ENCODE results near the gene NOL6. TPM values are rescaled to one million over a fixed set of nuclear protein-coding genes. Genes with fewer than 3 reads are reported as not detected.
"Not testable (repeated sequence)": the region's sequence is repeated elsewhere in the genome, so short reads cannot be mapped to it uniquely, and the experiment has no call there.

The NOL6 gene
- total RNA-seq, 1 donor from 2014 or later, result 16.7 TPM

DNA sequence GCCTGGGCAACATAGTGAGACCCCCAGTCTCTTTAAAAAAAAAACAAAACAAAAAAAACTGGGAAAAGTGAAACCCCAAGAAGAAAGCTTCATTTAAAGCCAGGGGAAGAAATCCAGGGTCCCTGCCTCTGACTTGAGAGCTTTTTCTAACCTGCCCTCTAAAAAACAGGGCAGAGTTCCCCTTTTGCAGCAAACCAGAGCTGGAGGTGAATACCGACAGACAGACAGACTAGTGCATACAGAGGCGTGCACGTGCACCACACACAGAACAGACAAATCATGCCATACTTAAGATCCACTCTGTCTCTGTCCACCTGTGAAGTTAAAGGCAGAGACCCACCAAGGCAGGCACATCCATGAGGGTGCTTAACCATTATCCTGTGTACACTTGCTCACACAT, 14.6 kb downstream of the NOL6 start:
- DNase-seq (ENCODE audit: low spot score), result no peak
- intact Hi-C loops (cut with DNase I), result no loop called here

DNA sequence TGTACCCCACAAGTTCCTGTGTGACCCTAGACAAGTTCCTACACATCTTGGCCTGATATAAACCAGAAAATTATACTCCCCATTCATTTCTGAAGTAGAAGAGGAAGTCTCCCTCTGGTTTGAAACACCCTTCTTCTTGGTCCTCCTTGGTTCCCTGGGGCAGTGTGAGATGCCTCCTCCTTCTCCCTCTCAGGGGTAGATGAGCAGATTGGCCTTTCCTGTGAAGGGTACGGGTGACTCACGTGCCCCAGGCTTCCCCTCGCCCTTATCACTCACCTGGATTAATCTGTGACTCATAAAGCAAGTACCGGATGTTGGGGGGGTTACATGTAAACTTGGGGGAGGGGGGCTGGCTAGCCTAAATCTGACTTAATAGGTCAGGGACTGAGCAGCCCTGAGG, 15.3 kb downstream of the NOL6 start:
- DNase-seq (ENCODE audit: low spot score), result no peak
- intact Hi-C loops (cut with DNase I), result no loop called here

DNA sequence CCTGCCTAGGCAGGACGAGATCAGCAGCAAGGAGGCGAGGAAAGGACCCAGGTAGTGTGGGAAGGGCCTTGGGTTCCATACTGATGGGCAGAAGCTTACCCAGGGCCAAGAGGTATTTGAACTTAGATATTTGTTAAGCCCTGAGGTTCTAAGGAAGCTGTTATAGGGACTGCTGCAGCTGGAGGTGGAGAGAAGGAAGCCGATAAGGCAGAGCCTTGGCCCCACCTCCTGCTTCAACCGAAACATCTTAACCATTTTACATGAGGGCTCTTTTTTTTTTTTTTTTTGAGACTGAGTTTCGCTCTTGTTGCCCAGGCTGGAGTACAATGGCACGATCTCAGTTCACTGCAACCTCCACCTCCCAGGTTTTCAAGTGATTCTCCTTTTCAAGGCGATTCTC, 17.8 kb downstream of the NOL6 start:
- intact Hi-C loops (cut with DNase I), result no loop called here
- DNase-seq (ENCODE audit: low spot score), result no peak

DNA sequence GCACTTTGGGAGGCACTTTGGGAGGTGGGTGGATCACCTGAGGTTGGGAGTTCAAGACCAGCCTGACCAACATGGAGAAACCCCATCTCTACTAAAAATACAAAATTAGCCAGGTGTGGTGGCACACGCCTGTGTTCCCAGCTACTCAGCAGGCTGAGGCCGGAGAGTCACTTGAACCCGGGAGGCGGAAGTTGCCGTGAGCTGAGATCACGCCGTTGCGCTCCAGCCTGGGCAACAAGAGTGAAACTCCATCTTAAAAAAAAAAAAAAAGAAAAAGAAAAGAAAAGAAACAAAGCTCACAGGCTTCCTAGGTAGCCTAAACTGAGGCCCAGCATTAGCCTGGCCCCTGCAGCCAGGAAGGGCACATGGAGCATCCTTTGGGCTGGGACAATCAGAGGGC, 18.3 kb downstream of the NOL6 start:
- DNase-seq (ENCODE audit: low spot score); intact Hi-C loops (cut with DNase I): not testable (repeated sequence)

DNA sequence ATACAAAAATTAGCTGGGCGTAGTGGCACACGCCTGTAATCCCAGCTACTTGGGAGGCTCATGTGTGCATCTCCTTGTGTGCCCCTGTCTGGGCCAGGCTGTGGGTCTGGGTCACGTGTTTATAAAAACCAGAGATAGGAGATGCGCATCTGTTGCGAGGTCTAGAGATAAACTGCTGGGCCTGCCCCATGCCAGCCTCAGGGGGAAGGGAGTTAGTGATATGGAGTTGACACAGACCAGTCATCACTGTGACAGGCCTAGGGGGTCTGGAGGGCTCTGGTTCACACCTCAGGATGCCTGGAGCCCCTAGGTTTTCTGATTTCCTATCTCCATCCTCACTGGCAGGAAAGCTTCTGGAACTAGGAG, 19.1 kb downstream of the NOL6 start:
- not testable (repeated sequence) for DNase-seq (ENCODE audit: low spot score)
- intact Hi-C loops (cut with DNase I), result loop anchor here (5.0 kb wide), 1 partner anchor 82 kb away; no protein-coding TSS in a partner anchor

DNA sequence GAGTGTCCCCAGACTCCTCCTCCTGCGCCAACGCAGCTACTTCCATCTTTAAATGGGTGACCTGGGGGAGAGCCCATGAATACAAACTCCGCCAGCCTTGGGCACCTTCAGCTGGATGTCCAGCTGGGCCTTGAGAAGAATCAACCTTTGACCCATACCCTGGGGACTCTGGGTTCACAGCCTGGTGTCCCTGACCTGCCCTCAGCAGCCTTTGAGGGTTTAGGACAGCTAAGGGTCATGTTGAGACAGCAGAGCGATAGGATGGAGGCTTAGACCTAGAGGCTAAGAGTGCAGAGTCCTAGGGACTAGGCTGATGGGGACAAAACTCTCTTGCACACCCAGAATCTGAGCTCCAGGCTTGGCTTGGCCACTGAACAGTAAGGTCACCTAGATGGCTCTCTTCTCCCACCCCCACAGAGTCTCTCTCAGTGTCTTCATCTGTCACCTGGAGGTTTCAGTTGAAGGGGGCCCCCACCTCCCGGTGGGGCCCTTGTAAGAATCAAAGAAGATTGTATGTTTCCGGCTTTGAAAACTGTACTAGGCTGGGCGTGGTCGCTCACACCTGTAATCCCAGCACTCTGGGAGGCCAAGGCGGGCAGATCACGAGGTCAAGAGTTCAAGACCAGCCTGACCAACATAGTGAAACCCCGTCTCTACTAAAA, 19.6 kb downstream of the NOL6 start:
- intact Hi-C loops (cut with DNase I), result loop anchor here (5.0 kb wide), 1 partner anchor 82 kb away; no protein-coding TSS in a partner anchor
- no peak for DNase-seq (ENCODE audit: low spot score)

DNA sequence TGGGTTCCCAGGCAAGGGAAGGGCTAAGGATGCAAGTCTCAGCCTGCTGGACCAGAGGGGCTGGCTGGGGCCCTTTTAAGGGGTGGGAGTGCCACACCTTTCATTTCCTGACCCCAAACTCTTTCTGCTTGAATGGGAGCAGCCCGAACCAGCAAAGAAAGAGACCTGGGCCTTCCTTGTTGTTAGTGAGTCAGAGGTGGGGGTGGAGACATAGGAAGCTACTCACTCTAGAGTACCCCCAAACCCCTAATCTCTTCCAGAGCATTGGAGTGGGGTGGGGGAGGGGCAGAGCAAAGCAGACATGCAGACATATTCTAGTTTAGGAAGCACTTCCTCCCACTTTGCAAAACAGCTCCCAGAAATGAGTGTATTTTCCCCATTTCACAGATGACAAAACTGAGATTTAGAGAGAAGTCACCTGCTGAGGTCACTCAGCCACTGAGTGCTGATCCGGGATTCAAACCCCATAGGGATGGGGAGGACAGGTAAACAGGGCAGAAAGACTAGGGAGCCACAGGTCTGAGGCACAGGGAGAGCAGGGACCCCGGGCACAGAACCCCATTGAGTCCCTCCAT, 20.4 kb downstream of the NOL6 start:
- intact Hi-C loops (cut with DNase I), result loop anchor here (5.0 kb wide), 1 partner anchor 81 kb away; no protein-coding TSS in a partner anchor
- DNase-seq (ENCODE audit: low spot score), result no peak

DNA sequence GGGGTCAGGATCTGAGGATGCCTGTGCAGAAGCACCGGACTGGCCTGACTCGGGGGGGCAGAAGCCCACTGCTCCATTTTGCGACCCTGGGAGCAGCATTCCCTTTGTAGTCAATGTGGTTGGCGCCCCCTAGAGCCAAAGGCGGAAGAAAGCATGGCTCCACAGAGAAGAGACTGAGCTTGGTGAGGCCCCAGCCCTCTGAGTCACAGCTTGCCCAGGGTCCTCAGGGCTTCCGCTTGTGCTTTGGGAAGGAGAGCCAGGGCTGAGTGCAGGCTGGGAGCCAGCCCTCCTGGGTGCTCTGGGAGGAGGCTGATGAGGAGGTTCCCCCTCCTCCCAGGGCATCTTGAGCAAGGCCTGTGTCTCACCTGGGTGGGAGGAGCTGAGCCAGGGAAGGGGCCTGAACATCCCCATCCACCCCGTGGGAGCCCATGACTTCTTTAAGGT, 20.9 kb downstream of the NOL6 start:
- no peak for DNase-seq (ENCODE audit: low spot score)
- intact Hi-C loops (cut with DNase I), result loop anchor here (5.0 kb wide), 1 partner anchor 81 kb away; no protein-coding TSS in a partner anchor

DNA sequence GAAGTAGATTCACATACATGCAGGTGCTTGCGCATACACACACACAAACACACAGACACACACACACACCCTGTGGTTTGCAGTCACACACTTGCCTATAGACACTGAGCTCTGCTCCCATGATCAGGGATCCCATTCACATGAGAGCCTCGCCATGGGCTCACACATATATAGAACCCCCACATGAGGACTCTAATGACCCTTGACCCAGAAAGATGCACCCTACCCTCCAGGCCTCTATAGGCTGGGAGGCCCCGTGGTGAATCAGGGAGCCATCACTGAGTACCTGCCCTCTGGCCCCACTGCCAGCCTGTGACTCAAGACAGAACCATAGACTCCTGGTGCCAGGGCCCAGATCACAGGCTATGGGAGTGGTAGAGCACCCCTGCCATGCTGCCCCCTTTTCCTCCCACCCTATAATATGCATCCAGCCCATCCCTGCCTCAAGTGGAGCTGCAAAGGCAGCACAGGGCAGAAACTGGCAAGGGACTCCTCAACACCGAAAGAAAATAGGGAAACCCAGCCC, 23.0 kb downstream of the NOL6 start:
- intact Hi-C loops (cut with DNase I), result loop anchor here (5.0 kb wide), 1 partner anchor 78 kb away; no protein-coding TSS in a partner anchor

DNA sequence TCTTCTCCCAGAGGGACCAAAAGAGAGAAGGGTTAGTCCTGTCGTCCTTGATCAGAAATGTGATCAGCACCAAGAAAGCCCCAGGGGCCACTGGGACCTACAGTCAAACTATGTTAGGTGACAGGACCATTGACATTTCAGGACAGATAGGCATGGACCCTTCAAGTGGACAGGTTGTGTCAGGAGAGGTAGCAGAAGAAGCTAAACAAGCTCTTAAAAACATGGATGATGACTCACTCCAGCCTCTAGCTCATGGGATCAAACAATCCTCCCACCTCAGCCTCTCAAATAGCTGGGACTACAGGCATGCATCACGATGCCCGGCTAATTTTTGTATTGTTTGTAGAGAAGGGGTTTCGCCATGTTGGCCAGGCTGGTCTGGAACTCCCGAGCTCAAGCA, 24.0 kb downstream of the NOL6 start:
- intact Hi-C loops (cut with DNase I), result loop anchor here (5.0 kb wide), 2 partner anchors 42 to 77 kb away; no protein-coding TSS in a partner anchor

More for the DNA sequence above, 23.0 kb downstream of the NOL6 start:
- no peak for DNase-seq (ENCODE audit: low spot score)

DNA sequence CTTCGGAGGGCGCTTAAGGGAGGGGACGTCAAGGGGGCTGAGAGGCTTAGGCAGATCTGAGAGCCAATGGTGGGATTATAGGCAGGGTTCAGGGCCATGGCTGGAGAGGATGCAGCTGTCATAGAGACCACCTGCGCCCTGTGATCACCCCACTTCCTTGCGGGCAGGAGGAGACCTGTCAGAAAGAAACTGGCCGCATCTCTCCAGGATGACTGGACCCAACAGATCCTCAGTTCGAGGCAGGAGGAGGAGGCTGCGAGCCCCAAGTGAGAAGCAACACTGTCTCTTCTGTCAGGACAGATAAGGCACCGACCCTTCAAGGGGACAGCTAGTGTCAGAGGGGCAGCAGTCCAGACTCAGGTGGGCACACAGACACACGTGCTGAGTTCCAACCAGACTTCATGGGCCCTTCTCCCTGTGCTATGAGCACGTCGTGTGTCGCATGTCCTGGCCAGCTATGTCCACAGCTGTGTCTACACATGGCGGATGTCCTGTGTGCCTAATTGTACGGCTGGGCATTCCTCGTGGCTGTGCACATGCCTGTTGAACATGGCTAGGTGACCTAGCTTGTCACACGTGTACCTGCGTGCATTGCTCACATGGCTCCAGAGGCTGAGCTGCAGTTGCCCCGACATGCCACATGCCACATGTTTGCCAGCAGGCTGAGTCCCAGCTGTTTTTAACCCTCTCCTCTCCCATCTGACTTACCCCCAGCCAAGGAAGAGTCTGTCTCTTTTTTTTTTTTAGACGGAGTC, 25.7 kb downstream of the NOL6 start:
- intact Hi-C loops (cut with DNase I), result loop anchor here (5.0 kb wide), 1 partner anchor 41 kb away; no protein-coding TSS in a partner anchor
- DNase-seq (ENCODE audit: low spot score), result no peak

More for the DNA sequence above, 24.0 kb downstream of the NOL6 start:
- DNase-seq (ENCODE audit: low spot score), result no peak

DNA sequence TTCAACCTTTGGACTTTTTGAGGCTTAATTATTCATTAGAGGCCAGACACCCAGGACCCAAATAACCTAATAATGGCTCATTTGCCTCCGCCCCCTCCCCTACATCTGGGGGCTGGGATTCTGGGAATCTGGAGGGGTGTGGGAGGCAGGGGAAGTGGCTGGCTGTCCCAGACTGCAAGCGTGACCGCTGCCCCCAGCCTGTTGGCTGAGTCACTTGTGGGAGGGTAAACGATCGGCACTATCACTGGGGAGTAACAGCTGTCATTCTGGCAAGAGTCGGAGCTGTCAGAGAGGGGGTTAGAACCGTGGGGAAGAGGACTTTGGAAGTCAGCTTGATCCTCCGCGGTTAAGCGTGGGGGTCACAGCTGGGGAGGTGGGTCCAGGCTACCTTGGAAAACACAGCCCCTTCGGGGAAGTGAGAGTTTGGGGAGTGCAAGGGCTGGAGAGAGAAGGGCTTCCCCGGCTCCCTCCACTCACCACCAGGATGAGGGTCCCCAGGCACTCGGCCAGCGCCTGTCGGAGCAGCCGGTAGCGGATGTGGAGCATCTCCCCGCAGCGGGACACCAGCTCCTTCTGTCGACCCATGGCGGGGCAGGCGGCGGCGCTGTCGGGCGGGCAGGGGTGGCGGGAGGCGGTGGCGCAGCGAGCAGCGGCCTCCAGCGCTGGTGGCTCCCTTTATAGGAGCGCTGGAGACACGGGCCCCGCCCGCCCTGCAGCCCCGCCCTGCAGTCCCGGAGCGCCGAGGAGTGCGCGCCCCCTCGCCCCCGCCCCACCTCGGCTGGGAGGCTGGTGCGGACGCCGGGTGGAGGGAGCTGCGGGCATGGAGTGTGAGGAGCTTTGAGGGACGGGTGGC, 26.6 kb downstream of the NOL6 start, which contains the start of gene AQP3:
TSS of gene AQP3 (minus strand) at position 648 of the 853 bp plus-strand sequence. CDS start at position 585, 63 bp downstream.
- intact Hi-C loops (cut with DNase I), result loop anchor here (5.0 kb wide), 1 partner anchor 40 kb away; no protein-coding TSS in a partner anchor
- DNase-seq (ENCODE audit: low spot score), result no peak

DNA sequence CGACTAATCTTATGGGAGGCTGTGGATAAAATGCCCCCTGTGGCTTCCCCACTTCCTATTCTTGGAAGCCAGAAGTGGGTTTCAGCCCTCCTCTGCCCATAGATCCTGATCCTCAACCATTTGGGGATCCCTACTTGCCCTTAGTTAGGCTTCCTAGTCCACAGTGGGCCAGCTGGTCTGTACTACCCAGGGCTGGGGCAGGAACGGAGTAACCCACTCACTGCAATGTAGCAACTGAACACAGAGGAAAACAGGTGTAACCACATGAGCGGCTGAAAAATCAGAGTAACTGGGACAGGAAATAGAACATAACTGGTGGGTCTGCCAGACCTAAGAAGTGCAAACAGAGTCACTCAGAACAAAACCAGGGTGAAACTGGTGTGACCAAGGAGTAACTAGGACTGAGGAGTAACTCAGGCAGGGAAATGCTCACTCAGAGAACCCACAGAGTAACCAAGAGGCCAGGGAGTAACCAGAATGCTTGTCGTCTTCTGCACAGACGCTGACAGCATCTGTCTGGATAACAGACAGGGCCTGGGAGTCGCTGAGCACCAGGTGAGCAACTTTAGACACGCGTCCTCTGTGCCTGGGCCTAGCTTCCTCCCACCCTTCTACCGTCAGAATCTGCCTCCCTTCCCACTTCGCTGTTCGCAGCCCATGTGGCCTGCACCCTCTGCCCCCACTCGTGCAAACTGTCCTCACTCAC, 27.3 kb downstream of the NOL6 start:
- intact Hi-C loops (cut with DNase I), result loop anchor here (5.0 kb wide), 1 partner anchor 39 kb away; no protein-coding TSS in a partner anchor

DNA sequence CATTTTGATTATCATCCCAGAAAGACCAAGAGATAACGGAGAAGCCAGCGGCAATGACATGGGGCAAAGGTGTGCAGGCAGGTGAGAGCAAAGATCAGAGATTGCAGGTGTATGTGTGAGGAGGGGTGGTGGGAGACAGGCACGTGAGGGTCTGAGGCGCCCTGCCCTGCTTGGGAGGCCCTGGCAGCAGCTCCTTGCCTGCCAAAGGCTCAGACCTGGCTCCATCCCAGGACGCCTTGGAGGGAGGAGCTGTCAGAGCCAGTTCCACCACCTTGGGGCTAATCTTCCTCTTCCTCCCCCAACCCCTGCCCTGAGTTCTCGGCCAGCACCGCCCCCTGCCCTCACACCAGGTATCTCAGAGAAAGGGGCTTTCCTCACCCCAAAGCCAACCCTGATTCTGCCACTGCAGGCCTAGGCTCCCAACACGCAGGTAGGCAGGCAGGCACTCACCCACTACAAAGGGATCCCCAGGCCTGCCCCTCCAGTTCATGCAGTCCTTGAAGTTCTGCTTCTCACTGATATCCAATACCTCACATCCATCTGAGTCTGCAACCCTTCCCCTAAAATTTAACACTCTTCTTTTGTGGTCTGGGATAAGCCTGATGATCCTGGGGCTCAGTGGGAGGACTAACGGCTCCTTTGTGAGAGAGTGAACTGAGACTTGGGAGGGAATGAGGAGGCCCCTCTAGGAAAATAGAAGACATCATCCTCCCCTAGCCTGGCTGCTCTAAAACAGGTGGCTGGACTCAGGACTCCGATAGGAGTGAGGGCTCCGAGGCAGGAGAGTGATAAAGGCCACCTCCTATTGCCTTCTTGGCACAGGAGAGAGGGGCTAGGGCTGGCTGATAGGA, 28.1 kb downstream of the NOL6 start:
- no peak for DNase-seq (ENCODE audit: low spot score)
- intact Hi-C loops (cut with DNase I), result loop anchor here (5.0 kb wide), 1 partner anchor 38 kb away; no protein-coding TSS in a partner anchor

More for the DNA sequence above, 27.3 kb downstream of the NOL6 start:
- no peak for DNase-seq (ENCODE audit: low spot score)

DNA sequence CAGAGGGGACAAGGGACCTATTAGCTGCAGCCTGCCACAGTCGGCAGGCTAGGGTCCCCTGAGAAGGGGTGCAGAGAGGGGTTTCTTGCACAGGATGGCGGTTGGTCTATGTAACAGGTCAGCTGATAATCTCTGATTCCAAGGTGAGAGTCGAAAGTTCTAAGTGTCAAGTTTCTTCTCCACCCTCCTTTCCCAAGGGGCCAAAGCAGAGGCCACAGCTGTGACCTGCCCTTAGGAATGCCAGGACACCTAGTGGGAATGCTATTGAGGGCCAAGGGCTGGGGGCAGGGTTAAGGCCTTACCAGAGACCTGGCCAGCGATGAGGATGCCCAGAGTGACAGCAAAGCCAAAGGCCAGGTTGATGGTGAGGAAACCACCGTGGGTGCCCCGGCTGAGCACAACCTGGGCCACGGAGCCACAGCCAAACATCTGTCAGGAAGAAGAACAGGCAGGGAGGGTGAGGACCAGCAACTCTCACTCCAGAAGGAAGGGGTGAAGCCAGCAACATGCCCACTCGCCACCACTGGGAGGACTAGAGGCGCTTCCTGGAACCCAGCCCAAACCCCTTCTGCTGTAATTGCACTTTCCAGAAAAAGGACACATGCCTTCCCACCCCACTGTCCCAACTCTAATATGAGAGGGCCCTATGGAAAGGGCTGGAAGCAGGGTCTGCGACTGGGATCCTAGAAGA, 30.1 kb downstream of the NOL6 start:
- no peak for DNase-seq (ENCODE audit: low spot score)
- intact Hi-C loops (cut with DNase I), result no loop called here

DNA sequence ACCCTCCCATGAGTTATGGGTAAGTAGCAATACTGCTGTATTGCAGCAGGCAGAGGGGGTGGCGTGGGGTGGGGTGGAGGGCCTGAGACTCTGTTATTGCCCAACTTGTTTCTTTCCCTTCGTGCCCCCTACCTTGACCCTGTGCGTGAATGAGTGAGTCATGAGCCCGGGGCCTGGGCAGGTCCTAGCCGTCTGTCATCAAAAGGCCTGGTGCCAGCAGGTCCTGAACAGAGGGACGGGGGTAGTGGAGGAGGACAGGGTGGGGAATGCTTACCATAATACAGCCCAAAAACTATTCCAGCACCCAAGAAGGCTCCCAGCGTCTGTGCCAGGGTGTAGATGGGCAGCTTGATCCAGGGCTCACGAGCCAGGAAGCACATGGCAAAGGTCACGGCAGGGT, 30.7 kb downstream of the NOL6 start:
- no peak for DNase-seq (ENCODE audit: low spot score)
- intact Hi-C loops (cut with DNase I), result no loop called here

DNA sequence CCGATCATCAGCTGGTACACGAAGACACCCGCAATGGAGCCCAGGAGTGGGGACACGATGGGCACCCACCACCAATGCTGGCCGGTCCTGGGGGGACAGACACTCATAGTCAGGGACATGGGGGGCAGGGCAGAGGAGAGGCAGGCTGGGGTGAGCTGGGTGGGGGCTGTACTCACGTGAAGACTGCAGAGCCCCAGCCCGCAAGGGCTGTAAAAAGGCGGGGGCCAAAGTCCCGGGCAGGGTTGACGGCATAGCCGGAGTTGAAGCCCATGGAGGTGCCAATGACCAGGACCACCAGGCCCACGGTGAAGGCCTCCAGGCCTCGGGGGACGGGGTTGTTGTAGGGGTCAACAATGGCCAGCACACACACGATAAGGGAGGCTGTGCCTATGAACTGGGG, 31.6 kb downstream of the NOL6 start:
- no peak for DNase-seq (ENCODE audit: low spot score)
- intact Hi-C loops (cut with DNase I), result no loop called here
